NCI-H2029 treated with DMSO at 0.1 percent for 48 hours (cell line): ENCODE results near the gene FAM219A.

ENCODE experiments used
- DNase-seq: peaks from one replicate; lab custom pipeline; 2025; lab: John Stamatoyannopoulos, UW

FAM219A gene

GRCh38 chr9:34458013-34458958 lies at the start of gene FAM219A, which contains the start of gene DNAI1:
Gene FAM219A (minus strand): TSS chr9:34458570. CDS start chr9:34458263, 307 bp downstream.
Gene DNAI1 (plus strand): TSS chr9:34458805. CDS start chr9:34459006, 201 bp downstream.
- DNase-seq, result peak; percentile 86

GRCh38 chr9:34507966-34508365 lies 49.6 kb upstream of the FAM219A start:
- no peak for DNase-seq

- no peak for DNase-seq
Observed at GRCh38 chr9:34507556-34507955, 49.2 kb upstream of the FAM219A start.

- DNase-seq, result no peak
Observed at GRCh38 chr9:34506623-34507022, 48.3 kb upstream of the FAM219A start.

- no peak for DNase-seq
Observed at GRCh38 chr9:34505370-34506120, 47.2 kb upstream of the FAM219A start.

- no peak for DNase-seq
Observed at GRCh38 chr9:34503406-34503805, 45.0 kb upstream of the FAM219A start.

- peak; percentile 67 for DNase-seq
Observed at GRCh38 chr9:34502891-34503290, 44.5 kb upstream of the FAM219A start.

- DNase-seq, result no peak
Observed at GRCh38 chr9:34502471-34502870, 44.1 kb upstream of the FAM219A start.

- DNase-seq, result peak; percentile 90
Observed at GRCh38 chr9:34501889-34502425, 43.6 kb upstream of the FAM219A start.

GRCh38 chr9:34501372-34501771 lies 43.0 kb upstream of the FAM219A start:
- no peak for DNase-seq

GRCh38 chr9:34500623-34501267 lies 42.4 kb upstream of the FAM219A start:
- no peak for DNase-seq

- no peak for DNase-seq
Observed at GRCh38 chr9:34499076-34499475, 40.7 kb upstream of the FAM219A start.

GRCh38 chr9:34498553-34498952 lies 40.2 kb upstream of the FAM219A start:
- DNase-seq, result no peak

- no peak for DNase-seq
Observed at GRCh38 chr9:34496149-34496712, 37.9 kb upstream of the FAM219A start.

GRCh38 chr9:34493972-34494535 lies 35.7 kb upstream of the FAM219A start:
- no peak for DNase-seq

- no peak for DNase-seq
Observed at GRCh38 chr9:34492051-34492450, 33.7 kb upstream of the FAM219A start.

- DNase-seq, result no peak
Observed at GRCh38 chr9:34491596-34491995, 33.2 kb upstream of the FAM219A start.

- no peak for DNase-seq
Observed at GRCh38 chr9:34490760-34491159, 32.4 kb upstream of the FAM219A start.

GRCh38 chr9:34490360-34490759 lies 32.0 kb upstream of the FAM219A start:
- no peak for DNase-seq

- DNase-seq, result no peak
Observed at GRCh38 chr9:34486572-34486971, 28.2 kb upstream of the FAM219A start.

GRCh38 chr9:34485822-34486221 lies 27.5 kb upstream of the FAM219A start:
- no peak for DNase-seq
